ENCODE data around the gene MAFG. TPM values are rescaled to one million over a fixed set of nuclear protein-coding genes. Genes with fewer than 3 reads are reported as not detected.

MAFG gene
- total and polyA plus RNA-seq, 2 experiments from 2014 or later, result 17.2 to 33.4 TPM

DNA sequence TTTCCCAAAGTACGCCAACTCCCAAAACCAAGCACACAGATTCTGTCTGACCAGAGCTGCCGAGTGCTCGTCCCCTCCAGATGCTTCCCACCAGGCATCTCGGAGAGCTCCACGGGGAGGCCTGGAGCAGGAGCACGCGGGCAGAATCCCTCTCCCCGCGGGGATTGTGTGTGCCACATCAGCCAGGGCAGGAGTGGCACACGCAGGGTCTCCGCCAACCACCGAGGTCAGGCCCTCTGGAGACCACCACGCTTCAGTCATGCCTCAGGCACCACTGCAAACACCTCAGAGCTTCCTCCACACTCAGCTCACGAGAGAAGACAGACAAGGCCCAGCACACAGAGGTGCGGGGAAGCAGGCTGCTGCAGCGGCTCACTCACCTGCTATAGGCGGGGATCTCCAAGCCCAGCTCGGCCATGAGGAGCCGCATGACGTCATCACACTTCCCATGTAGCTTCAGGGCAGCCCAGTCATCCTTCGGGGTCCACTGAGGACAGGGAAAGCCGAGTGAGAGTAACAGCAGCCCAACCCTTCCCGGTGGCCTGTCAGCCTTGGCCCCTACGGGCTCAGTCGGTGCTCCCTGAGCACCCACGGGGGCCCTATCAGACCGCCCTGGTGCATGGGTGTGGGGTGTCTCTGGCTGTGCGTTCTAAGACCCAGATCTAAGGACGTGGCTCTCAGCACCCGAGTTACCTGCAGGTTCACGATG lies 14.0 kb downstream of the MAFG start (continued):
- TF ChIP-seq, protein P1, sequence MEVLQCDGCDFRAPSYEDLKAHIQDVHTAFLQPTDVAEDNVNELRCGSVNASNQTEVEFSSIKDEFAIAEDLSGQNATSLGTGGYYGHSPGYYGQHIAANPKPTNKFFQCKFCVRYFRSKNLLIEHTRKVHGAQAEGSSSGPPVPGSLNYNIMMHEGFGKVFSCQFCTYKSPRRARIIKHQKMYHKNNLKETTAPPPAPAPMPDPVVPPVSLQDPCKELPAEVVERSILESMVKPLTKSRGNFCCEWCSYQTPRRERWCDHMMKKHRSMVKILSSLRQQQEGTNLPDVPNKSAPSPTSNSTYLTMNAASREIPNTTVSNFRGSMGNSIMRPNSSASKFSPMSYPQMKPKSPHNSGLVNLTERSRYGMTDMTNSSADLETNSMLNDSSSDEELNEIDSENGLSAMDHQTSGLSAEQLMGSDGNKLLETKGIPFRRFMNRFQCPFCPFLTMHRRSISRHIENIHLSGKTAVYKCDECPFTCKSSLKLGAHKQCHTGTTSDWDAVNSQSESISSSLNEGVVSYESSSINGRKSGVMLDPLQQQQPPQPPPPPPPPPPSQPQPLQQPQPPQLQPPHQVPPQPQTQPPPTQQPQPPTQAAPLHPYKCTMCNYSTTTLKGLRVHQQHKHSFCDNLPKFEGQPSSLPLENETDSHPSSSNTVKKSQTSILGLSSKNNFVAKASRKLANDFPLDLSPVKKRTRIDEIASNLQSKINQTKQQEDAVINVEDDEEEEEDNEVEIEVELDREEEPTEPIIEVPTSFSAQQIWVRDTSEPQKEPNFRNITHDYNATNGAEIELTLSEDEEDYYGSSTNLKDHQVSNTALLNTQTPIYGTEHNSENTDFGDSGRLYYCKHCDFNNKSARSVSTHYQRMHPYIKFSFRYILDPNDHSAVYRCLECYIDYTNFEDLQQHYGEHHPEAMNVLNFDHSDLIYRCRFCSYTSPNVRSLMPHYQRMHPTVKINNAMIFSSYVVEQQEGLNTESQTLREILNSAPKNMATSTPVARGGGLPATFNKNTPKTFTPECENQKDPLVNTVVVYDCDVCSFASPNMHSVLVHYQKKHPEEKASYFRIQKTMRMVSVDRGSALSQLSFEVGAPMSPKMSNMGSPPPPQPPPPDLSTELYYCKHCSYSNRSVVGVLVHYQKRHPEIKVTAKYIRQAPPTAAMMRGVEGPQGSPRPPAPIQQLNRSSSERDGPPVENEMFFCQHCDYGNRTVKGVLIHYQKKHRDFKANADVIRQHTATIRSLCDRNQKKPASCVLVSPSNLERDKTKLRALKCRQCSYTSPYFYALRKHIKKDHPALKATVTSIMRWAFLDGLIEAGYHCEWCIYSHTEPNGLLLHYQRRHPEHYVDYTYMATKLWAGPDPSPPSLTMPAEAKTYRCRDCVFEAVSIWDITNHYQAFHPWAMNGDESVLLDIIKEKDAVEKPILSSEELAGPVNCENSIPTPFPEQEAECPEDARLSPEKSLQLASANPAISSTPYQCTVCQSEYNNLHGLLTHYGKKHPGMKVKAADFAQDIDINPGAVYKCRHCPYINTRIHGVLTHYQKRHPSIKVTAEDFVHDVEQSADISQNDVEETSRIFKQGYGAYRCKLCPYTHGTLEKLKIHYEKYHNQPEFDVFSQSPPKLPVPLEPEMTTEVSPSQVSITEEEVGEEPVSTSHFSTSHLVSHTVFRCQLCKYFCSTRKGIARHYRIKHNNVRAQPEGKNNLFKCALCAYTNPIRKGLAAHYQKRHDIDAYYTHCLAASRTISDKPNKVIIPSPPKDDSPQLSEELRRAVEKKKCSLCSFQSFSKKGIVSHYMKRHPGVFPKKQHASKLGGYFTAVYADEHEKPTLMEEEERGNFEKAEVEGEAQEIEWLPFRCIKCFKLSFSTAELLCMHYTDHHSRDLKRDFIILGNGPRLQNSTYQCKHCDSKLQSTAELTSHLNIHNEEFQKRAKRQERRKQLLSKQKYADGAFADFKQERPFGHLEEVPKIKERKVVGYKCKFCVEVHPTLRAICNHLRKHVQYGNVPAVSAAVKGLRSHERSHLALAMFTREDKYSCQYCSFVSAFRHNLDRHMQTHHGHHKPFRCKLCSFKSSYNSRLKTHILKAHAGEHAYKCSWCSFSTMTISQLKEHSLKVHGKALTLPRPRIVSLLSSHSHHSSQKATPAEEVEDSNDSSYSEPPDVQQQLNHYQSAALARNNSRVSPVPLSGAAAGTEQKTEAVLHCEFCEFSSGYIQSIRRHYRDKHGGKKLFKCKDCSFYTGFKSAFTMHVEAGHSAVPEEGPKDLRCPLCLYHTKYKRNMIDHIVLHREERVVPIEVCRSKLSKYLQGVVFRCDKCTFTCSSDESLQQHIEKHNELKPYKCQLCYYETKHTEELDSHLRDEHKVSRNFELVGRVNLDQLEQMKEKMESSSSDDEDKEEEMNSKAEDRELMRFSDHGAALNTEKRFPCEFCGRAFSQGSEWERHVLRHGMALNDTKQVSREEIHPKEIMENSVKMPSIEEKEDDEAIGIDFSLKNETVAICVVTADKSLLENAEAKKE (CRISPR knock-in tag; IDR thresholded peaks at IDR 0.05), result no peak
- no peak for TF ChIP-seq STAT1 (IDR thresholded peaks at IDR 0.05; ENCODE audit: unreplicated experiment)
- TF ChIP-seq CREB1 (CRISPR knock-in tag; IDR thresholded peaks at IDR 0.05; ENCODE audit: low read depth), result no peak
- no peak for TF ChIP-seq EZH2 (IDR thresholded peaks at IDR 0.05; ENCODE audit: low read depth, unreplicated experiment)
- TF ChIP-seq ZNF114 (CRISPR knock-in tag; IDR thresholded peaks at IDR 0.05), result no peak

DNA sequence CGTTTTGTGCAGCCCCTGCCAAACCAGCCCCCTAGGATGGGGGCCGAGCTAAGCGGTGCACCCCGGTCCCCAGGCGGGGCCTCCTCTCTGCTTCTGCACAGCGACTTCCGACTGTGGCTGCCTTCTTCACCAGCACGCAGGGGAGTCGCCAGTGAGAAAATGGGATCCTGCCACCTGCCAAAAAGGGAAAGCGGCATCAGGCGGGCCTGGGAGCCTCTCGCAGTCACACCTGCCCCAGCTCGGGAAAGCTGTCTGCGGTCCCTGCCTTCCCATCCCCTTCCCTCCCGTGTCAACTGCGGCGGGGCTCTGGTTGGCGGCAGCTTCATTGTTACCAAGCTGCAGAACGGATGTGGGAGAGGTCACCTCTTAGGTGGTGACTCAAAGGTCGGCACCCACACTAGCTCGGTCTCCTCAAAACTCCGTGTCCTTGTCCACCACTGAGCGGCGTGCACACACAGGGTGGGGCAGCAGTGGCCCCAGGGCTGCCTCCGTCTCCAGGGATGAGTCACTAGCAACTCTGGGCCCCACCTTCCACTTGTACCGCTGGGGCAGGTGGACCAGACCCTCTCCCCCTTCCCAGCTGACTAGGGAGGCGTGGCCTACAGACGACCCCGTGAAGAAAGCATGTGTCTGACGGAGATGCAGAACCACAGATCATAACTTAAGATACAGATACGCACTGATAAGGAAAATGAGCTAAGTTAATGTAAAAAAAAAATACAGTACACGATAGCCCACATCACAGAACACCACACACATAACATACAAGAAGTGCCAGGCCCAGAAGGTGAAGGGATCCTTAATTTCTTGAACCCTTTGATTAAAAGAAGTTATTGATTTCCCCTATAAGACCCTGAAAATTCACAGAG lies 14.9 kb downstream of the MAFG start:
- DNase-seq (ENCODE audit: low spot score) (no peak), ATAC-seq (no peak)
- Mint-ChIP-seq H3K9me3 (no peaks in the 10 kb centered on the region), H3K4me3 (peak overlapping the region; percentile 26; the same call in 1 of the 3 replicates), H3K4me1 (peaks cover 13% of the 10 kb centered on the region), H3K36me3 (ENCODE audit: low read depth) (peaks cover 39% of the 10 kb centered on the region), H3K27me3 (ENCODE audit: insufficient read depth, low read depth, poor library complexity) (peaks cover 22% of the 10 kb centered on the region), H3K27ac (no peak overlapping the region)
- peaks cover 19% of the 10 kb centered on the region for H3K79me2 ChIP-seq (replicated peaks; ENCODE audit: insufficient read depth)
- peaks cover 17% of the 10 kb centered on the region for H3K4me1 ChIP-seq (ENCODE audit: insufficient read depth)
- peak overlapping the region; percentile 26; the same call in 1 of the 2 replicates for H3K27ac ChIP-seq (ENCODE audit: low read depth)
- no peak overlapping the region for H2AFZ ChIP-seq
- H3K4me3 ChIP-seq, result no peak overlapping the region
- peaks cover 37% of the 10 kb centered on the region for H3F3A ChIP-seq (replicated peaks; ENCODE audit: low read depth)
- no peaks in the 10 kb centered on the region for H3K9me2 ChIP-seq (ENCODE audit: insufficient read depth)
- H3K4me2 ChIP-seq, result no peak overlapping the region
- H4K20me1 ChIP-seq (replicated peaks; ENCODE audit: insufficient read depth), result peaks cover 9% of the 10 kb centered on the region
- H3K27me3 ChIP-seq (ENCODE audit: insufficient read depth), result no peaks in the 10 kb centered on the region
- H3K36me3 ChIP-seq (ENCODE audit: insufficient read depth), result peaks cover 6% of the 10 kb centered on the region; the same call in 1 of the 2 replicates
- TF ChIP-seq CREB1 (CRISPR knock-in tag; IDR thresholded peaks at IDR 0.05; ENCODE audit: low read depth) (no peak), JUNB (IDR thresholded peaks at IDR 0.05; ENCODE audit: unreplicated experiment) (no peak), STAT1 (IDR thresholded peaks at IDR 0.05; ENCODE audit: unreplicated experiment) (no peak), NANOG (IDR thresholded peaks at IDR 0.05; ENCODE audit: borderline replicate concordance) (no peak), ZNF114 (CRISPR knock-in tag; IDR thresholded peaks at IDR 0.05) (no peak)
- TF ChIP-seq, protein P1 (CRISPR knock-in tag; IDR thresholded peaks at IDR 0.05), result no peak
